K562 (cell line): ENCODE measurements around the gene IL1R1. TPM values are rescaled to one million over a fixed set of nuclear protein-coding genes. Genes with fewer than 3 reads are reported as not detected.

Experiments
- ATAC-seq: fragments of 200-7000 bp; cut with Tn5 transposase; 3 replicates; pipeline ENCODE4 v1.9.1; 2020; ENCODE audit warnings: moderate library complexity
- BruUV-seq: library from RNA; stranded (reverse); fragments of 400-500 nt; replicated peaks from 2 replicates; lab custom pipeline; 2021; lab: Mats Ljungman, UMichigan
- CTCF ChIA-PET: fragments of 300-600 bp; formaldehyde crosslinking; extraction: SDS; loops from one replicate; lab custom pipeline; 2021; ENCODE audit warnings: low intra/inter-chr PET ratio; lab: Yijun Ruan, JAX
- POLR2A ChIA-PET: fragments of 300-600, 350-650 bp; sonication (Branson Sonifier 250); formaldehyde crosslinking; extraction: SDS; loops from one replicate; lab custom pipeline; 2021; ENCODE audit warnings: antibody characterized with exemption, inconsistent platforms; lab: Yijun Ruan, JAX
- DNase-seq, 4 experiments: peaks; one replicate each; pipeline versions ENCODE4 v3.0.0 to v3.0.0-alpha.2; 2011 to 2018; ENCODE audit warnings: low spot score in 3 of 4, mixed read lengths in 3 of 4; ENCODE audit errors: extremely low read depth in 1 of 4
- FAIRE-seq: peaks from 2 replicates; lab custom pipeline; 2011; peaks lifted over from hg19 to GRCh38; lab: Jason Lieb, UNC
- H2AFZ ChIP-seq: 2 replicates; pipeline ENCODE4 v1.6.0; 2011; ENCODE audit warnings: low read depth, low read length, control low read depth, inconsistent platforms
- H3K27ac ChIP-seq: fragments of 200-600 bp; 3 replicates; pipeline ENCODE4 v1.8.0; 2011; ENCODE audit warnings: low read depth, mild to moderate bottlenecking, control low read depth, inconsistent platforms, low read length, moderate library complexity, mixed read lengths; ENCODE audit errors: extremely low read depth
- H3K27me3 ChIP-seq, 2 experiments: fragments of 300-600 bp in 1 of 2; 2 replicates in 1 of 2; 3 replicates in 1 of 2; pipeline versions ENCODE4 v1.6.0 to v1.8.0; 2011; ENCODE audit warnings: inconsistent platforms in 2 of 2, low read length in 2 of 2, mild to moderate bottlenecking in 1 of 2, mixed read lengths in 1 of 2, moderate library complexity in 1 of 2; ENCODE audit not compliant: control insufficient read depth in 2 of 2, insufficient read depth in 2 of 2
- H3K36me3 ChIP-seq: fragments of 300-600 bp; 3 replicates; pipeline ENCODE4 v1.8.0; 2011; ENCODE audit warnings: mild to moderate bottlenecking, low read length, inconsistent platforms; ENCODE audit not compliant: control insufficient read depth, insufficient read depth
- H3K4me1 ChIP-seq, 2 experiments: fragments of 200-600 bp in 1 of 2; replicated peaks in 1 of 2; 2 replicates in 1 of 2; 3 replicates in 1 of 2; pipeline versions ENCODE4 v1.5.1 to v1.8.0; 2011; ENCODE audit warnings: inconsistent platforms in 2 of 2, low read length in 2 of 2, mild to moderate bottlenecking in 1 of 2, mixed read lengths in 1 of 2, moderate library complexity in 1 of 2; ENCODE audit not compliant: control insufficient read depth in 2 of 2, insufficient read depth in 2 of 2
- H3K4me2 ChIP-seq: 2 replicates; pipeline ENCODE4 v1.6.1; 2011; ENCODE audit warnings: low read length, control low read depth, inconsistent platforms, mixed read lengths; ENCODE audit not compliant: insufficient read depth
- H3K4me3 ChIP-seq: fragments of 200-600 bp; sonication (generic), shearing (Covaris generic); 2 replicates; pipeline ENCODE4 v1.5.1; 2016; ENCODE audit warnings: control low read depth, inconsistent platforms
- H3K79me2 ChIP-seq: fragments of 200-600 bp; 3 replicates; pipeline ENCODE4 v1.8.0; 2011; ENCODE audit warnings: low read length, inconsistent platforms; ENCODE audit not compliant: control insufficient read depth, insufficient read depth
- H3K9ac ChIP-seq, 2 experiments: 2 replicates each; pipeline versions ENCODE4 v1.6.0 to v1.6.1; 2011; ENCODE audit warnings: low read depth in 2 of 2, low read length in 2 of 2, control low read depth in 1 of 2, inconsistent platforms in 1 of 2, mild to moderate bottlenecking in 1 of 2, mixed read lengths in 1 of 2; ENCODE audit not compliant: insufficient read depth in 1 of 2
- H3K9me1 ChIP-seq: one replicate; pipeline ENCODE4 v1.6.0; 2011; ENCODE audit warnings: inconsistent platforms, mild to moderate bottlenecking, low read length, moderate library complexity; ENCODE audit not compliant: control insufficient read depth, insufficient read depth
- H3K9me3 ChIP-seq: replicated peaks from 2 replicates; pipeline ENCODE4 v1.5.1; 2011; ENCODE audit warnings: low read depth, low read length, inconsistent platforms; ENCODE audit not compliant: control insufficient read depth, insufficient read depth
- H4K20me1 ChIP-seq: replicated peaks from 2 replicates; pipeline ENCODE4 v1.6.1; 2011; ENCODE audit warnings: low read length, inconsistent platforms, mixed read lengths; ENCODE audit not compliant: control insufficient read depth, insufficient read depth
- GABPB1 ChIP-seq: sonication (generic); formaldehyde crosslinking; IDR thresholded peaks from 2 replicates; pipeline ENCODE4 v1.8.0; 2022; ENCODE audit warnings: mild to moderate bottlenecking, missing genetic modification reagents
- GABPB2 ChIP-seq: fragments of 250-450 bp; sonication (Bioruptor Pico); conservative IDR thresholded peaks from 2 replicates; pipeline ENCODE4 v1.5.1; 2021; ENCODE audit warnings: mild to moderate bottlenecking
- HEY1 ChIP-seq: fragments of 250-450 bp; sonication (Bioruptor Pico); IDR thresholded peaks from 2 replicates; pipeline ENCODE4 v1.5.0; 2020; ENCODE audit warnings: mild to moderate bottlenecking, moderate library complexity, borderline replicate concordance
- L3MBTL2 ChIP-seq: fragments of 450-650 bp; IDR thresholded peaks from 2 replicates; pipeline ENCODE4 v1.6.1; 2016; ENCODE audit warnings: mild to moderate bottlenecking, moderate library complexity
- MCM5 ChIP-seq: fragments of 450-650 bp; IDR thresholded peaks from 2 replicates; pipeline ENCODE4 v1.6.1; 2016; ENCODE audit warnings: low read depth
- MED1 ChIP-seq: sonication (generic); formaldehyde crosslinking; IDR thresholded peaks from 2 replicates; pipeline ENCODE4 v1.8.1; 2023; ENCODE audit warnings: missing genetic modification reagents, borderline replicate concordance
- MYC ChIP-seq, 2 experiments: fragments of 250-450 bp in 1 of 2; sonication (Bioruptor Pico) in 1 of 2; IDR thresholded peaks; 2 replicates each; pipeline versions ENCODE4 v1.5.1 to v1.6.1; 2012 to 2021; ENCODE audit warnings: low read depth in 2 of 2, borderline replicate concordance in 1 of 2, improper control_type of control experiment in 1 of 2, low read length in 1 of 2, mild to moderate bottlenecking in 1 of 2, moderate library complexity in 1 of 2
- NEUROD1 ChIP-seq: fragments of 150-350 bp; IDR thresholded peaks from 2 replicates; pipeline ENCODE4 v1.6.1; 2014; ENCODE audit warnings: borderline replicate concordance, low read length, low read depth; ENCODE audit not compliant: partially characterized antibody
- OTX1 ChIP-seq: fragments of 450-650 bp; formaldehyde crosslinking; IDR thresholded peaks from 2 replicates; pipeline ENCODE4 v1.4.0; 2022; ENCODE audit warnings: mild to moderate bottlenecking
- POLR2AphosphoS2 ChIP-seq: IDR thresholded peaks from 2 replicates; pipeline ENCODE4 v1.6.1; 2012; ENCODE audit warnings: low read length, improper control_type of control experiment
- SMARCE1 ChIP-seq: fragments of 450-650 bp; IDR thresholded peaks from 2 replicates; pipeline ENCODE4 v1.7.1; 2016; ENCODE audit warnings: mild to moderate bottlenecking
- SP1 ChIP-seq: sonication (generic); formaldehyde crosslinking; IDR thresholded peaks from 2 replicates; pipeline ENCODE4 v1.8.1; 2022; ENCODE audit warnings: mild to moderate bottlenecking, missing genetic modification reagents
- ZC3H4 ChIP-seq: sonication (generic); formaldehyde crosslinking; IDR thresholded peaks from 2 replicates; pipeline ENCODE4 v1.9.0; 2021; ENCODE audit warnings: missing genetic modification reagents, borderline replicate concordance
- ZNF274 ChIP-seq: IDR thresholded peaks from 2 replicates; pipeline ENCODE4 v1.6.1; 2011; ENCODE audit warnings: low read depth, mild to moderate bottlenecking, low read length, moderate library complexity, borderline replicate concordance
- ZSCAN32 ChIP-seq: fragments of 450-650 bp; formaldehyde crosslinking; IDR thresholded peaks from 2 replicates; pipeline ENCODE4 v1.4.0; 2020; ENCODE audit warnings: mild to moderate bottlenecking, moderate library complexity
- WGBS: fragments of 100-300 bp; shearing (Covaris generic); methylation state at CpG from one replicate; pipeline ENCODE4 v1.1.6; 2016; ENCODE audit warnings: low coverage, mixed read lengths; ENCODE audit not compliant: insufficient coverage; ENCODE audit errors: missing lambda C conversion rate; 5-methylcytosine and 5-hydroxymethylcytosine counted together
- in situ Hi-C: fragments of 300-500 bp; cut with MboI; formaldehyde crosslinking; loops from 4 replicates; pipeline ENCODE4 v1.15.0; 2018; ENCODE audit warnings: inconsistent platforms, mixed read lengths
- intact Hi-C: fragments of 100-400 bp; cut with micrococcal nuclease; formaldehyde crosslinking; loops from 2 replicates; pipeline ENCODE4 v1.14.2; 2022
- polyA plus RNA-seq, 8 experiments: library from polyadenylated mRNA; depleted of rRNA in 4 of 8; stranded (reverse) in 5 of 8; unstranded in 3 of 8; fragments of >200 nt; fragmentation: Nextera tagmentation in 2 of 8; fragmentation: Illumina TruSeq in 1 of 8; extraction: Ambion mirVana in 2 of 8; extraction: Trizol in 1 of 8; gene quantifications; 2 replicates each; pipeline versions ENCODE4 v1.2.1 to v1.2.3, GENCODE V29; 2011 to 2014; ENCODE audit warnings: inconsistent platforms in 1 of 8, missing spikeins in 1 of 8
- total RNA-seq, 7 experiments: library from RNA; depleted of rRNA in 6 of 7; stranded (reverse); fragments of >200 nt in 6 of 7; fragmentation: Illumina TruSeq in 2 of 7; extraction: Trizol in 2 of 7; gene quantifications; 2 replicates each; pipeline versions ENCODE4 v1.2.1 to v1.2.3, GENCODE V29; 2011 to 2021; ENCODE audit warnings: low replicate concordance in 1 of 7
- TF ChIP-seq, protein P1 (sequence below): sonication (generic); formaldehyde crosslinking; IDR thresholded peaks from 2 replicates; pipeline ENCODE4 v1.8.1; 2022; ENCODE audit warnings: missing genetic modification reagents
- TF ChIP-seq, protein P2 (sequence below): fragments of 250-450 bp; sonication (Bioruptor Pico); IDR thresholded peaks from 2 replicates; pipeline ENCODE4 v1.4.0; 2020; ENCODE audit warnings: mild to moderate bottlenecking, moderate library complexity

IL1R1 gene
- total and polyA plus RNA-seq, 9 of the 15 experiments (the other 6 are each of a cell fraction or from before 2014, with no cell fraction given): 0.81 to 3.9 (median 1.6) TPM

DNA sequence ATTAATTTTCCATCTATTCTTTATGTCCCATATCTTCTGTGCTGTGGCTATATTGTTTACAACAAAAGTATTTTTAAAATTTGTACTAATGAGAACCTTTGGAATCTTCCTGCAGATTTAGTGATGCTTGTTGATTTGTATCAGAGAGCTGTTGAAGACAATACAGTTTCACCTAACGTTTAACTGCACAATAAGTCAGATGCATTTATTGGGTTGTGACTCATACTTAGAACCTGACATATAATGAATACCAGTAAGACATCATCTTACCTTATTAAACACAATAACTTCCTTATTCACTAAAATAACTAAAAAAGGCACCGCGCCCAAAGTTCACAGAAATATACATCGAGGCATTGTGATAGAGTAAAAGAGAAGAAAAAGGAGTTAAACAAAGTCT lies 43.8 kb upstream of the IL1R1 start:
- ChIA-PET CTCF (no interaction called here), POLR2A (no interaction called here)
- no peak for DNase-seq
- TF ChIP-seq, protein P1, sequence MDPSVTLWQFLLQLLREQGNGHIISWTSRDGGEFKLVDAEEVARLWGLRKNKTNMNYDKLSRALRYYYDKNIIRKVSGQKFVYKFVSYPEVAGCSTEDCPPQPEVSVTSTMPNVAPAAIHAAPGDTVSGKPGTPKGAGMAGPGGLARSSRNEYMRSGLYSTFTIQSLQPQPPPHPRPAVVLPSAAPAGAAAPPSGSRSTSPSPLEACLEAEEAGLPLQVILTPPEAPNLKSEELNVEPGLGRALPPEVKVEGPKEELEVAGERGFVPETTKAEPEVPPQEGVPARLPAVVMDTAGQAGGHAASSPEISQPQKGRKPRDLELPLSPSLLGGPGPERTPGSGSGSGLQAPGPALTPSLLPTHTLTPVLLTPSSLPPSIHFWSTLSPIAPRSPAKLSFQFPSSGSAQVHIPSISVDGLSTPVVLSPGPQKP (CRISPR knock-in tag): no peak
- TF ChIP-seq SMARCE1 (no peak), MCM5 (no peak), L3MBTL2 (no peak), ZNF274 (no peak), HEY1 (CRISPR knock-in tag) (no peak), ZC3H4 (CRISPR knock-in tag) (no peak), POLR2AphosphoS2 (no peak), SP1 (no peak), MED1 (no peak), ZSCAN32 (no peak), OTX1 (no peak), GABPB1 (CRISPR knock-in tag) (no peak), NEUROD1 (no peak), GABPB2 (no peak), MYC (IDR thresholded peaks at IDR 0.05; ENCODE audit: low read depth, low read length) (no peak), MYC (CRISPR knock-in tag; IDR thresholded peaks at IDR 0.05; ENCODE audit: borderline replicate concordance, low read depth) (no peak)
- TF ChIP-seq, protein P2, sequence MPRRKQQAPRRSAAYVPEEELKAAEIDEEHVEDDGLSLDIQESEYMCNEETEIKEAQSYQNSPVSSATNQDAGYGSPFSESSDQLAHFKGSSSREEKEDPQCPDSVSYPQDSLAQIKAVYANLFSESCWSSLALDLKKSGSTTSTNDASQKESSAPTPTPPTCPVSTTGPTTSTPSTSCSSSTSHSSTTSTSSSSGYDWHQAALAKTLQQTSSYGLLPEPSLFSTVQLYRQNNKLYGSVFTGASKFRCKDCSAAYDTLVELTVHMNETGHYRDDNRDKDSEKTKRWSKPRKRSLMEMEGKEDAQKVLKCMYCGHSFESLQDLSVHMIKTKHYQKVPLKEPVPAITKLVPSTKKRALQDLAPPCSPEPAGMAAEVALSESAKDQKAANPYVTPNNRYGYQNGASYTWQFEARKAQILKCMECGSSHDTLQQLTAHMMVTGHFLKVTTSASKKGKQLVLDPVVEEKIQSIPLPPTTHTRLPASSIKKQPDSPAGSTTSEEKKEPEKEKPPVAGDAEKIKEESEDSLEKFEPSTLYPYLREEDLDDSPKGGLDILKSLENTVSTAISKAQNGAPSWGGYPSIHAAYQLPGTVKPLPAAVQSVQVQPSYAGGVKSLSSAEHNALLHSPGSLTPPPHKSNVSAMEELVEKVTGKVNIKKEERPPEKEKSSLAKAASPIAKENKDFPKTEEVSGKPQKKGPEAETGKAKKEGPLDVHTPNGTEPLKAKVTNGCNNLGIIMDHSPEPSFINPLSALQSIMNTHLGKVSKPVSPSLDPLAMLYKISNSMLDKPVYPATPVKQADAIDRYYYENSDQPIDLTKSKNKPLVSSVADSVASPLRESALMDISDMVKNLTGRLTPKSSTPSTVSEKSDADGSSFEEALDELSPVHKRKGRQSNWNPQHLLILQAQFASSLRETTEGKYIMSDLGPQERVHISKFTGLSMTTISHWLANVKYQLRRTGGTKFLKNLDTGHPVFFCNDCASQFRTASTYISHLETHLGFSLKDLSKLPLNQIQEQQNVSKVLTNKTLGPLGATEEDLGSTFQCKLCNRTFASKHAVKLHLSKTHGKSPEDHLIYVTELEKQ (CRISPR knock-in tag): no peak
- Histone ChIP-seq H3K9me3 (no peaks in the 10 kb centered on the region), H4K20me1 (no peaks in the 10 kb centered on the region), H3K4me3 (no peak overlapping the region), H2AFZ (no peak overlapping the region), H3K9ac (no peak overlapping the region), H3K27ac (no peak overlapping the region), H3K4me2 (no peak overlapping the region), H3K36me3 (no peaks in the 10 kb centered on the region), H3K79me2 (no peaks in the 10 kb centered on the region), H3K27me3 (no peaks in the 10 kb centered on the region), H3K4me1 (peaks cover under 1 to 2% of the 10 kb centered on the region in 2 experiments; a peak in 2 of 5 replicates), H3K9me1 (no peaks in the 10 kb centered on the region)
- in situ Hi-C loops: no loop called here
- WGBS: 62% methylated on average over 4 of the region's 4 CpGs
- BruUV-seq: no TSS peak
- no peak for ATAC-seq
- intact Hi-C loops: no loop called here
- FAIRE-seq: no peak
